Esophagus muscularis mucosa (tissue), 4 donors: ENCODE measurements around the gene PRKAA2. TPM values are rescaled to one million over a fixed set of nuclear protein-coding genes. Genes with fewer than 3 reads are reported as not detected.

Source experiments
- DNase-seq: peaks from one replicate; pipeline ENCODE4 v3.0.0-alpha.2; 2017; ENCODE audit errors: extremely low spot score
- H3K27ac ChIP-seq, 4 donors: fragments of 200-600 bp; sonication (generic); replicated peaks in 1 of 4; 1 replicate in 3 of 4; 2 replicates in 1 of 4; pipeline ENCODE4 v1.5.1; 2016 to 2019; ENCODE audit warnings: mild to moderate bottlenecking in 1 of 4
- H3K27me3 ChIP-seq, 4 donors: fragments of 200-600 bp; sonication (generic); one replicate each; pipeline versions ENCODE4 v1.5.1 to v1.6.0; 2016 to 2019
- H3K36me3 ChIP-seq, 4 donors: fragments of 200-600 bp; sonication (generic); one replicate each; pipeline ENCODE4 v1.5.1; 2016 to 2019
- H3K4me1 ChIP-seq, 4 donors: fragments of 200-600 bp; sonication (generic); one replicate each; pipeline ENCODE4 v1.5.1; 2016 to 2019
- H3K4me3 ChIP-seq, 4 donors: fragments of 200-600 bp; sonication (generic); 1 replicate in 2 of 4; 2 replicates in 2 of 4; pipeline ENCODE4 v1.5.1; 2016 to 2019; ENCODE audit warnings: mild to moderate bottlenecking in 4 of 4, moderate library complexity in 1 of 4
- H3K9me3 ChIP-seq, 4 donors: fragments of 200-600 bp; sonication (generic); 1 replicate in 3 of 4; 2 replicates in 1 of 4; pipeline ENCODE4 v1.5.1; 2016 to 2019
- EP300 ChIP-seq: sonication (generic); formaldehyde crosslinking; IDR thresholded peaks from one replicate; pipeline ENCODE4 v1.6.1; 2017; ENCODE audit warnings: antibody characterized with exemption
- POLR2A ChIP-seq: fragments of 450-650 bp; IDR thresholded peaks from one replicate; pipeline ENCODE4 v1.6.1; 2017; ENCODE audit warnings: antibody characterized with exemption, moderate library complexity, mild to moderate bottlenecking, low read depth
- POLR2AphosphoS5 ChIP-seq, 2 donors: sonication (generic); formaldehyde crosslinking; IDR thresholded peaks; one replicate each; pipeline ENCODE4 v1.6.1; 2017; ENCODE audit warnings: antibody characterized with exemption in 2 of 2
- WGBS: methylation state at CpG from one replicate; pipeline ENCODE4 v1.1.5; 2018; 5-methylcytosine and 5-hydroxymethylcytosine counted together
- intact Hi-C: fragments of 100-400 bp; cut with DNase I; formaldehyde crosslinking; loops from one replicate; pipeline ENCODE4 v1.15.1; 2023
- total RNA-seq, 4 donors: library from RNA; depleted of rRNA; stranded (reverse); fragments of >200 nt; gene quantifications; one replicate each; pipeline versions ENCODE4 v1.1.0 to v1.2.1, GENCODE V29; 2016
- TF ChIP-seq, protein P1 (sequence below), 3 experiments: fragments of 200-600 bp in 2 of 3; fragments of 450-650 bp in 1 of 3; sonication (generic) in 2 of 3; IDR thresholded peaks; one replicate each; pipeline ENCODE4 v1.5.1; 2017 to 2019; ENCODE audit warnings: antibody characterized with exemption in 3 of 3, mild to moderate bottlenecking in 2 of 3, moderate library complexity in 1 of 3

PRKAA2 gene
- total RNA-seq, 4 donors from 2014 or later, result 32.6 to 70.8 (median 39.2) TPM

DNA sequence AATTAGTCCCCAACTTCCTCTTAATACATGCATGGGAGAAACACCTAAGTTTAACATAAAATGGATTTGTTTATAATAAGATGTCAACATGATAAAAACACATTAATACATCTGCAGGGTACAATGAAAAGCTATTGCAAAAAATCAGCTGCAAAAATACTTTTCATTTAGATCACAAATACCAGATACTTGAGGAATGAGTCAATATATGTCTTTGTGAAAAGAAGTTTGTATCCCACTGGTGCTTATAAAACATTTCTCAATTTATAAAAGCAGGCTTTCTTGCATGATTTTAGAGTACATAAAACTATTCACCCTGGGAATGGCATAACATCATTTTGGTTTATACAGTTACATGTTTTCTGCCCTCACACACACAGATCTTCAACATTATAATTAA lies 18.6 kb upstream of the PRKAA2 start:
- no peaks in the 10 kb centered on the region for H3K4me1 ChIP-seq
- no peak overlapping the region for H3K4me3 ChIP-seq
- H3K27me3 ChIP-seq, result no peaks in the 10 kb centered on the region
- H3K36me3 ChIP-seq, result no peaks in the 10 kb centered on the region
- no peak for DNase-seq
- intact Hi-C loops, result no loop called here
- no peak overlapping the region for H3K27ac ChIP-seq
- no peaks in the 10 kb centered on the region for H3K9me3 ChIP-seq
- TF ChIP-seq POLR2AphosphoS5 (IDR thresholded peaks at IDR 0.05), result no peak
- TF ChIP-seq POLR2A, result no peak
- TF ChIP-seq, protein P1, sequence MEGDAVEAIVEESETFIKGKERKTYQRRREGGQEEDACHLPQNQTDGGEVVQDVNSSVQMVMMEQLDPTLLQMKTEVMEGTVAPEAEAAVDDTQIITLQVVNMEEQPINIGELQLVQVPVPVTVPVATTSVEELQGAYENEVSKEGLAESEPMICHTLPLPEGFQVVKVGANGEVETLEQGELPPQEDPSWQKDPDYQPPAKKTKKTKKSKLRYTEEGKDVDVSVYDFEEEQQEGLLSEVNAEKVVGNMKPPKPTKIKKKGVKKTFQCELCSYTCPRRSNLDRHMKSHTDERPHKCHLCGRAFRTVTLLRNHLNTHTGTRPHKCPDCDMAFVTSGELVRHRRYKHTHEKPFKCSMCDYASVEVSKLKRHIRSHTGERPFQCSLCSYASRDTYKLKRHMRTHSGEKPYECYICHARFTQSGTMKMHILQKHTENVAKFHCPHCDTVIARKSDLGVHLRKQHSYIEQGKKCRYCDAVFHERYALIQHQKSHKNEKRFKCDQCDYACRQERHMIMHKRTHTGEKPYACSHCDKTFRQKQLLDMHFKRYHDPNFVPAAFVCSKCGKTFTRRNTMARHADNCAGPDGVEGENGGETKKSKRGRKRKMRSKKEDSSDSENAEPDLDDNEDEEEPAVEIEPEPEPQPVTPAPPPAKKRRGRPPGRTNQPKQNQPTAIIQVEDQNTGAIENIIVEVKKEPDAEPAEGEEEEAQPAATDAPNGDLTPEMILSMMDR (IDR thresholded peaks at IDR 0.05), result no peak
- no peak for TF ChIP-seq EP300

DNA sequence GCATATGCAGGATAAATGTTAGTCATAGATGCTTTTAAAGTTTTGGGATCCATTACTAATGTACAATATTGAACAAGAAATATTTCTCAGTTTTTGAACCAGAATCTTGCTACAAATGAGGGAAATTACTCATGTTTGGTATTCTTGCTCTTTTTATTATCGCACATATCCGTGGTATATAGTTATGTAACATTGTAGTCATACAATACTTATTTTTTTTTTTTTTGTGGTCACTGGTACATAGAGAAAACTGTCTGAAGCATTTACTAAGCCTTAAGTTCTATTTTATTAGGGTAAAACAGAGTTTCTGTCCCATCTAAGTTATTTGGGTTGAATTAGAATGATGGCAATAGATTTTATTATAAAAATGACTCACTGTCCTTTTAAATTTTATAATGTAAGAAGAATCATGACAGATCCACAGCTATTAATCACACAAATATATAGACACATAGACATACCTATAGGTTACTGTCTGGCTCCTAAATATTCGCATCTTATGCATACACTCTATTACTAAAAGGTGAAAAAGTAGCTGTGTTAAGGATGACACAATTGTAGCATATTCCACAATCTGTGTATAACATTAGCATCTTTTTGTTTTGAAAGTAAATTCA lies 18.0 kb upstream of the PRKAA2 start:
- Histone ChIP-seq H3K27ac (no peak overlapping the region), H3K27me3 (no peaks in the 10 kb centered on the region), H3K4me1 (no peaks in the 10 kb centered on the region), H3K9me3 (no peaks in the 10 kb centered on the region), H3K36me3 (no peaks in the 10 kb centered on the region), H3K4me3 (no peak overlapping the region)
- intact Hi-C loops, result no loop called here
- 86% methylated on average over 3 of the region's 3 CpGs for WGBS
- TF ChIP-seq EP300 (no peak), POLR2AphosphoS5 (IDR thresholded peaks at IDR 0.05) (no peak), POLR2A (no peak)
- TF ChIP-seq, protein P1 (IDR thresholded peaks at IDR 0.05), result no peak
- no peak for DNase-seq

DNA sequence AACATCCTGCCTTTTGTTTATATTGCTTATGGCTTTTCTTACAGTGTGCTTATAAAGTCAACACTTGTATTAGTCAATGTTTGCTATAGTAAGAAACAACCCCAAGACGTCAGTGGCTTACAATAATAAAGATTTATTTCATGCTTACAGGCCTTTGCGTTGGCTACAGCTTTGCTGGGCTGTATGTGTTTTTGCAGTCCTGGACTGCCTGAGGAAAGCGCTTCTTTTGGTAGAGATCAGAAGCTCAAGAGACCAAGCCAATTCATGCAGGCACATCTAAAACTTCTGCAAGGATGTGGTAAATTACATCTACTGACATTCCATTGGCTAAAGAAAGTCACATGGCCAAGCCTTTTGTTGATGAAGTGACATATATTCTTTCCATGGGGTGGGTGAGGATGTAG lies 17.5 kb upstream of the PRKAA2 start:
- H3K4me3 ChIP-seq, result no peak overlapping the region
- intact Hi-C loops, result no loop called here
- H3K36me3 ChIP-seq, result no peaks in the 10 kb centered on the region
- TF ChIP-seq POLR2A, result no peak
- TF ChIP-seq, protein P1 (IDR thresholded peaks at IDR 0.05), result no peak
- H3K9me3 ChIP-seq, result no peaks in the 10 kb centered on the region
- WGBS, result 80% methylated on average over 3 of the region's 3 CpGs
- H3K4me1 ChIP-seq, result no peaks in the 10 kb centered on the region
- no peaks in the 10 kb centered on the region for H3K27me3 ChIP-seq
- no peak overlapping the region for H3K27ac ChIP-seq
- no peak for DNase-seq

DNA sequence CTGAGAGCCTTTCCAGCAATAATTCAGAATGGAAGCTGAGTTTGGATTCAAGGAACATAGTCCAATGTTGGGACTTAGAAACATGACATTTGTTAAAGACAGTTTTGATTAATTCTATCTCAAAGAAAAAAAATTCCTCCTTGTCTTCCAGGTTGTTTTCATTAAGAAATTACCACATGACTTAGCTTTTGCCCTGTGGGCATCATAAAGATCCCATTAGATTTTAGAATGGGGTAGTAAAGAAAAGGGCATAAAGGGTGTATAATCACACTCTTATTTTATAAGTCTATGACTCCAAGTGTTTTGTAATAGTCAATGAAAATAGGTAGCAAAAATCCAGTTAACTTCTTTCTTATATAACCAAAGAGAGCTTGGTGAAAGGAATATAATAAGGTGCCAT lies 14.3 kb upstream of the PRKAA2 start:
- no peak overlapping the region for H3K4me3 ChIP-seq
- TF ChIP-seq POLR2A, result no peak
- TF ChIP-seq EP300, result no peak
- no peak for TF ChIP-seq POLR2AphosphoS5 (IDR thresholded peaks at IDR 0.05)
- TF ChIP-seq, protein P1 (IDR thresholded peaks at IDR 0.05), result no peak
- H3K4me1 ChIP-seq, result no peaks in the 10 kb centered on the region
- H3K27me3 ChIP-seq, result no peaks in the 10 kb centered on the region
- intact Hi-C loops, result no loop called here
- no peak for DNase-seq
- H3K9me3 ChIP-seq, result no peaks in the 10 kb centered on the region
- H3K27ac ChIP-seq, result no peak overlapping the region
- no peaks in the 10 kb centered on the region for H3K36me3 ChIP-seq

DNA sequence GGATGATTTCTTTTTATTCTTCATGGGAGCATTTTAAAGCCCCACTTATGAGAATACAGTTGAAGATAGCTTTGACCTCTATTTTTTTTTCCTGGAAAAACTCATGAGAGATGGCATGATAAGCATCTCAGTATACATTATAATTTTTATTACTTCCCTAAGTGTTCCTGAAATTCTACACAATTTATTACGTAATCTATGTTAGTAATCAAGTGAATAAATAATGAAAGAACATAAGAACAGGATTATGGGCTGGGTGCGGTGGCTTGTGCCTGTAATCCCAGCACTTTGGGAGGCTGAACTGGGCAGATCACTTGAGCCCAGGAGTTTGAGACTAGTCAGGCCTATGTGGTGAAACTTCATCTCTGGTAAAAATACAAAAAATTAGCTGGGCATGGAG lies 13.2 kb upstream of the PRKAA2 start:
- Histone ChIP-seq H3K36me3 (no peaks in the 10 kb centered on the region), H3K27me3 (no peaks in the 10 kb centered on the region), H3K9me3 (no peaks in the 10 kb centered on the region), H3K4me1 (no peaks in the 10 kb centered on the region), H3K4me3 (no peak overlapping the region), H3K27ac (no peak overlapping the region)
- no peak for DNase-seq
- WGBS, result 90% methylated on average over 2 of the region's 2 CpGs
- intact Hi-C loops, result no loop called here
- no peak for TF ChIP-seq POLR2A
- no peak for TF ChIP-seq EP300
- TF ChIP-seq, protein P1 (IDR thresholded peaks at IDR 0.05), result no peak
- TF ChIP-seq POLR2AphosphoS5 (IDR thresholded peaks at IDR 0.05), result no peak
